ENCODE results near the gene ACACA.
A peak's percentile ranks its signal among the peaks of the same experiment; 100 is the strongest.

The ACACA gene

DNA sequence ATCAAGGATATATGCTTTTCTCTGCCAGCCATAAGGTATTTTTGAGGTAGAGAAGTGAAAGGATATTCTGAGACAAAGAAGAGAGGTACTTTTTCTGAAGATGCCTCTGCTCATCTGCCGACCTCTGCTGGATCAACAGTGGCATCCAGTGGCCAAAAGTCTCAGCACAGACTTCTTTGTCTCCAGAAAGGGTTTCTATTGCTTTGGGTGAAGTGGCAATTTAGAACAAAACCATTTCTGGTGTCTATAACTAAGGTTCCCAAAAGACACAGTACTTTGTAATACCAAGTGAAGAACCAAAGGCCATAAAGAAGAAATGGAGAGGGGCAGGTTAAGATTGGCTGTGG is 186.1 kb downstream of the ACACA start:
- DNase-seq, result peak; percentile 10 to 32

DNA sequence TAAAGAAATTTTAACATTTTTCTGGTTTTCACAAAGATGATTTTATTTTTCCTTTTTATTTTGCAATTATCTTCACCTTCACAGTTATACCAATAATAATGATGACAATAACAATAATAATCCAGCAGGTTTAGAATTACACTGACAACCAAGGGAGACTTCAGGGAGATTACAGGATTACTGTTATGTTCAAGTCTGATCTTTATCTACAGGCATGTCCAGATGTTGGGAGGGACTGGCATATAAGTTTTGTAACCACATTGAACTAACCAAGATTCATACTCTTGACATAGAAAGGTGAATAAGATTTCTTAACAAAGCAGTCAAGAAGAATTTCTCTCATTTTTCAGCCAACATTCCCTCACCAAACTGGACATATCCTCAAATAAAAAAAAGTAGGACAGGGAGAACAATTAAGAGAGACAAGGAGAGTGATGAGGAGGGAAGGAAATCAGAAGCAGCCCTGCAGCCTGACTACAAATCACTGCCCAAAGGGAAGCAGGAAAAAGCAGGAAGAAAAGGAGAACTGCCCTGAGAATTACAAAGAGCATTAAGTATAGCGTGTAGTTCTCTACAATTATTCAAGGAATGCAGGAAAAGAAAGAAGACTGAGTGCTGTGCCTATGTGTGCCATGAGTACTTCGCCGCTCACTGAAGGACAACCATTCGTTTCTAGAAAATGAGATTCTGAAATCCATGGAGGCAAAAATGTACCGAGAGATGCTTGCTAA is 186.6 kb downstream of the ACACA start:
- DNase-seq, result no peak

DNA sequence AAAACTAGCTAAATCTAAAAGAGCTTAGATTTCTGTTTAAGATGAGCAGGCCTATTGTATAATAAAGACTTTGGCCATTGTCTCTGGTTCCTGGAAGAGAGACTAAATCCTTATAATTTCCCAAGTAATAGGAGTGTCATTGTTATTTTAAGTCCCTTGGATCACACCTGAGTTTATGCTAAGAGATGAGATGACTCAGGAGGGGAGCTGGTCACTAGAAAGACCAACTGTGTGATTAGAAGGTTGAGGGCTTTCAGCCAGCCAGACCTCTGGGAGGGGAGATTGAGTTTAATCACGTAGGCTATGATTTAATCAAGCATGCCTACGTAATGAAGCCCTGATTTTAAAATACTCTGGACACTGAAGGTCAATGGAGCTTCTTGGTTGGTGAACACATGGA is 187.8 kb downstream of the ACACA start:
- DNase-seq, result no peak

DNA sequence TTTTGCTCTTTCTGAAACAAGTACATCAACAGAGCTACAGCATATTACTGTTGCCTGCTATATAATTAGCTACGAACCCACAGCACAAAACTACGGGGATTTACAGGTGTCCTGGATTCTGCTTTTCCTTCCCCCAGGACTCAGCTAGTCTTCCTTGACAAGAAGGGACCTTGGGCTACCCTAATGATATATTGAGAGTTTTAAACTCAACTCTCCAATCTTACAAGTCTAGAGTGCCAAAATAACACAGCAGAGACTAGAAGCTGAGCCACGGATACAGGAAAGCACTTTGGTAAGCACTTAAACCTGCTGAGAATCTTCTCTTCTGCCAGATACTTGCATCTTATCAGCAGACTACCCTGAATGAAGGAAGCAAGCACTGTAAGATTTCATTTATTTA is 192.2 kb downstream of the ACACA start:
- no peak for DNase-seq

- no peak for DNase-seq
These were observed 192.7 kb downstream of the ACACA start for GRCh38 chr17:37213927-37214326.

- no peak for DNase-seq
These were observed 194.5 kb downstream of the ACACA start for GRCh38 chr17:37212179-37212578.

DNA sequence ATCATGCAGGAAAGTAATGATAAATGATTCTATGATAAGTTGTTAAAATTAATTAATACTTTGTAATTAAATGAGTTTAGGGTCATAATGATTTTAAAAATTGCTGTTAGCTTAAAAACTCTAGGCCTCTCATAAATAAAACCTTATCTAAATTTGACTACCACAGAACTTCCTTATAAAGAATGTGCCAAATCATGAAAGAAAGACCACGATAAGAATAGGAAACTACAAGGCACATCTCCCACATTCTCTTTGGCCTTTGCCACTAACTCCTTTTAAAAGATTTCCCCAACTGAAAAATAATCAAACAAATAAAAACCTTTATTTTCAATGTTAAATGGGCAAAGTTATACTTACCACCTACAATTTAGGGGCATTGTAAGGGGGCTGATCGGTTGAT is 195.5 kb downstream of the ACACA start:
- no peak for DNase-seq

GRCh38 chr17:37207103-37207502 is 199.5 kb downstream of the ACACA start:
- no peak for DNase-seq

- DNase-seq, result no peak
These were observed 200.3 kb downstream of the ACACA start for GRCh38 chr17:37206299-37206698.

DNA sequence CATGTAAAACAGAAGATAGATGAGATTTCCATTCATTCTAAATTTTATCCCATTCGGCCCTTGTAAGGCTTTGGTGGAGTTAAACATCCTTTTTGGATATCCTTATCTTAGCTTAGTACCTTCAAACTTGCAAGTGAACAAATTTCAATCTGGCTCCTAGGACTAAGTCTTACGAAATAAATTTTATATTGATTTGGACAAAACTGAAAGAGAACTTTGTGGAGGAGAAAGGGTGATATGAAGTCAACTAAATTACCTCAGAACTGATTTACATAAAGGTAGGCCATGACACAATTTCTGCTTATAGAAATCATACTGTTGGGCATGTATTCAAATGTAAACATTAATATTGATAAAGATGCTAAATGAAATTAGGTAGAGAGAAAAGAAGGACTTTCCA is 206.1 kb downstream of the ACACA start:
- no peak for DNase-seq

- DNase-seq, result no peak
These were observed 209.3 kb downstream of the ACACA start for GRCh38 chr17:37197336-37197735.

DNA sequence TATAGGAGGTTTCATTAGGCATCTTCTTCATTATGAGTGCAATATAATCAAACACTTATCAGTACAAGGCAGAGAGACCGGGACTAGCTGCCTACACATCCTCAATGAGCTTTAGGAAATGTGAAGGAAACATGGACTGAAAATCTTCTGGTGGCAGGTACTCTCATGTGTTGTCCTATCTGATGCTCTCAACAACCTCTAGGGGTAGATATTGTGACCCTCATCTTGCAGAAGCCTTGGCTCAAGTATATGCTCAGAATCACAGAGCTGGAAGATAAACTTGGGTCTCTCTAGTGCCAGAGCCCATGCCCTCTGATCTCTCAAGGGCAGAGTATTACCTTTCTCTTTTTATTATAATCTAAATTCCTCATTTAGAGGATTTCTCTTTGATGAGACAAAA is 212.4 kb downstream of the ACACA start:
- DNase-seq, result no peak

DNA sequence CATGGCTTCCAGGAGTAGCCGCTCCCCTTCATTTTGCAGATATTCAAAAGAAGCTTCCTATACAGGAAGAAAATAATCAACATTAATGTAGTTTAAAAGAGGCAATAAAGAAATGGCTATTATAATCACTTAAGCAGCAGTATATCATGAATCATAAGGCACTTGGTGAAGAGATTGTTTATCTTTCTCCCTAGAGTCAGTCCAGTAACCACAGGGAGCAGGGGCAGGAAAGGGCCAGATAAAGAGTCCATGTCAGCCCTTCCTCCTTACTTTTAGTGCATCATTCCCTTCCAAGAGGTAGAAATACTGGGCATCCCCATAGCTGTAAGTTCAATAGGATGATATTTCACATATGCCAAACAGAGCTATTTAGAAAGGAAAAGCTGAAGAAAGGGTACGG is 215.4 kb downstream of the ACACA start:
- DNase-seq, result no peak

GRCh38 chr17:37190493-37190892 is 216.1 kb downstream of the ACACA start:
- DNase-seq, result no peak

- no peak for DNase-seq
These were observed 218.5 kb downstream of the ACACA start for GRCh38 chr17:37188157-37188556.

DNA sequence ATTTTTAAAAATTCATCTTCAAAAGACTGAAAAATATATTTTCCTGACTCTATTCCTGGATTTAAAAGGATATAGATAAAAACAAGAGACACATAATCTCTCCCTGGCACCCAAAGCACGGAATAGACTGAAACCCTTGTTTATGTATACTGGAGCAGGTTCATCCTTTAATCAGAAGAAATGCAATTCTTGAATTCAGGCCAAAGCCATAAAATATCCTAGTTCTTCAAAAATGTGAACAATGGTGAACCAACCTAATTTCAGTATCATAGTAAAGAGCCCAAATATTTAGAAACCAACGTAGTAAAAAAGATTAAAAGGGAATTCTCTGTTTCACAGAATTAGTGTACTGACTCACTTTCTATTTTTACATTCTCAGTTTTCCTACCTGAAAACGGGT is 219.4 kb downstream of the ACACA start:
- DNase-seq, result no peak

DNA sequence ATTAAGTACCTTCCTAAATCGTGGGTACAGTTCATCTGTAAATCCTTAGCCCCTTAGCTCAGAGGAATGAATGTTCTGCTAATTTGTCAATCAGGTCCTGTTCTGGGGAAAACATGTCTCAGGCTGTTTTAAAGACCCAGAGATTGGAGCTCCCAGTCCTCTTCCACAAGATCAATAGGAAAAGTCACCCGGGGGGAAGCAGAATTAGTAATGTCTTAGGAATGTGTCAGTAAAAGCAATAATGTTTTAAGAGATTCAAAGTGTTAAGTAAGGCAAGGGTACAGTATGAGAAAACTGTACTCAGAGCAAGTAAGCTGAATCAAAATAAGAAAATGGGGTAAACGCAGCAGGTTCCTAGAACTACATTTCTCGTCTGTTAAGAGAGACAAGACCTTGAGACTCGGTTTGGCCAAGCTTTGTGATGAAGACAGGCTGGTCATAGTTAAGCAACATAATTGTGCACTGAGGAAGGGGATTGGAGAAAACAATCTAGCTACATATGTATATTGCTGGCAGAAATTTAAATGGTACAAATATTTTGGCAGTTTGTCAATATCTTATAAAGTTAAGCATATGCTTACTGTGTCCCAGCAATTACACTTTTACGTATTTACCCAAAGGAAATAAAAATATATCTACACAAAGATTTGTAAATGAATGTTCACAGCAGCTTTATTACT is 223.7 kb downstream of the ACACA start:
- no peak for DNase-seq

DNA sequence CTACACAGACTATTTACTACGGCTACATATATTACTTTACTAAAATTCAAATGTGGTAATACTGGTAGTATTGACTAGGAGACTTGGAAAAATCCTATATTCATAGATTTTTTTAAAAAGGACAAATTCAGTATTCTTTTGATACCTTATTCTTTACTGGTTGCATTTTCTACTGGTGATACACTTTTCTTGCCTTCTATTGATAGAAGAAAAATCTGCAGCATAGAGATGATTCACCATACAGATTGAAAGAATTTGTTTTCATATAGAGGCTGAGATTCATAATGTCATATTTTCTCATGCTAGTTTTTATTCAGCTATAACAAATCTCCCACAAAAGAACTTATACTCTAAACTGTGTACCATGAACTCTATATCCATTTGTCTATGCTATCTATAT is 226.3 kb downstream of the ACACA start:
- DNase-seq, result no peak

DNA sequence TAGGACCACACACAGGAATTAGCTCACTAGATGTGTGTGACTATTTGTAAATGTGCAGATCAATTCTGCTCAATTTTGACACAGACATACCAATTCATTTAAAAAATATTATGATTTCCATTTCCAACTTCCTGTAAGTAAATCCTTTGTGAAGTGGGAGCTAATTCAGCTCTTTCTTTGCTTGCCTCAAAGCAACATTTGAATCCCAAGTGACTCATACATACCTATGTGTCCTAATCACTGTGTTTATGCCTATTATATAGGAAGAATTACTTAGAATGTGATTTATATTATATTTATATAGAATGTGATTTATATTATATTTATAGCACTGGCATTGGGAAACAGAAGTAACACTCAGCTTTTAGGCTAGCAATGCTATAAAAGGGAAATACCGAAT is 226.7 kb downstream of the ACACA start:
- DNase-seq, result no peak

DNA sequence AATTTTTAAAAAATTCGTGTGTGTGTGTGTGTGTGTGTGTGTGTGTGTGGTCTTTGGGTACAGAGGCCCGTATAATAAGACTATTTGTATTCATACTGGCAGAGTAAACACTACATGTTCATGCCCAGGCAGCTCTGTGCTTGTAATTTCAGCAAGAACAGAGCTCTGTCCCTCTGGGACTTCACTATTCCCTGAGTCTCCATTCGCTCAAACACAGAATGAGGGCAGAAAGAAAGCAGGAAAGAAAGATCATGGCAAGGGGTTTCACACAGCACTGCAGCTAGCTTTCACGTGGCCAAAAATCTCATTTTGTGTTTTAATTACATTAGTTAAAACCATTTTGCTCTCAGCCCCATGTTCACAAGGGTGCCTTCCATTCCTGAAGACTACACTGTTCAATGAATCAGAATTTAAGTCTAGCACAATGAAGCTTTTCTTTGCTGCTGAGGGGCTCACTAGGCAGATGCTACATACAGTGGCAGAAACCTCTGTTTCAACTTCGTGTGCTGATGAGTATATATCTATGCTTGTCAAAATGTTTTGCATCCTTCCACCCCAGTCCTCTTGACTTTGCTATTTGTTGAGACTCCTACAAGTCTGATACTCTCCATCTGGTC is 229.3 kb downstream of the ACACA start:
- peak; percentile 47 to 81 for DNase-seq

- no peak for DNase-seq
These were observed 229.9 kb downstream of the ACACA start for GRCh38 chr17:37176723-37177122.

GRCh38 chr17:37174205-37174604 is 232.4 kb downstream of the ACACA start:
- DNase-seq, result no peak

DNA sequence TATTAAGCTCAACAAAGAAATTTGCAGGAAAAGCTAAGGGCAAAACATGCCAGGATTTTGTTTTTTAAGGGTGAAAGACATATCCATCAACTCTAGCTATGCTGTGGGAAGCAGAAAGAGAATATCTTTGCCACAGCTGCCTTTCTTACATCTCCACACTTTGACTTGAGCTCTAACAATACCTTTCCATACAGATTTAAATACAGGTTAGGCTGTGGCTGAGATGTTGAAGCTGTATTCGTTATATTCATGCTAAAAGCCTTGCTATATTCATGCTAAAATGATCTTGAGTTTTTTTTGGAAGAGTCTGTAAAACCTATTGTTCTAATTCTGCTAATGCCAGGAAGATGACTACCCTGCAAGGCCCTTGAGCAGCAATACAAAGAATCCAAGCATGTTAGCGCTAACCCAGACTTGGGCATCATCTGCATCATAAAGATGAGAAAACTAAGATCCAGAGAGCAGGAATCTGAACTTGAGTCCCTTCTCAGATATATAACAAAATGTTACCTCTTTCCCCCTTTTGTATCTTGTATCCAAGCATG is 235.7 kb downstream of the ACACA start:
- DNase-seq, result no peak

DNA sequence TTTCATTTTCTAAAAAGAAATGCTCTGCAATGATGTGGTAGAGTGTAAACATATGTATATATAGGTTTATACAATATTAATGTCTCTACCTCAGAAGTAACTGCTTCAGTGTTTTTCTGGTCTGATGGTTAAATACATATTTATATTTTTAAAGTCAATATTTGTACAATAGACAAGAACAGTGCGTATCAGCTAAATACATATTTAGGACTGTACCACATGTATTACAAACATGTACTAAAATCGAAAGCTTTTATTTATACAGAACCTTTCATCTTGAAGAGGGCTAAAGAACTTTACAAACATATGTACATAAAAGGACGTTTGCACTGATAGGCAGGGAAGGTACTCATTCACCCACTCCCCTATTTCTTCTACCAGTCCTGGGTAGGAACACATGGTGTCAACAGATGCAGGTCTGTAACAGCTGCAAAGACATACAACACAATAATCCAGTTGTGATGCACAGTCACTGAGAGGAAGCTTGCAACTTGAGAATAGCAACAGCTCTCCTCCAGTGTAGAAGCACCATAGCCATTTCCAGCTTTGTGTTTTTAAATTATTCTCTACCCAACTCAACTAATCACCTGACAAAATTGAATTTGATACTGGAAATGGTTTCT is 237.8 kb downstream of the ACACA start:
- DNase-seq, result peak in 1 of 2 experiments; percentile 40

Data from NCI-H2081 (cell line).